Right cardiac atrium (tissue), 5 donors: ENCODE measurements around the gene SNX13. TPM values are rescaled to one million over a fixed set of nuclear protein-coding genes. Genes with fewer than 3 reads are reported as not detected.

Source experiments
- ATAC-seq, 2 donors: fragments of 200-7000 bp; cut with Tn5 transposase; one replicate each; pipeline versions ENCODE4 v1.8.0 to v1.9.1; 2020; ENCODE audit warnings: moderate library complexity in 2 of 2, mild to moderate bottlenecking in 1 of 2
- DNase-seq, 3 donors: peaks; one replicate each; pipeline ENCODE4 v3.0.0-alpha.2; 2020
- H3K27ac ChIP-seq: one replicate; pipeline ENCODE4 v1.5.1; 2013; ENCODE audit warnings: mild to moderate bottlenecking, low read length, control low read depth, moderate library complexity
- H3K27me3 ChIP-seq: one replicate; pipeline ENCODE4 v1.6.1; 2013; ENCODE audit not compliant: control insufficient read depth, insufficient read depth
- H3K4me1 ChIP-seq: one replicate; pipeline ENCODE4 v1.6.1; 2013; ENCODE audit warnings: low read length; ENCODE audit not compliant: control insufficient read depth, insufficient read depth
- H3K4me3 ChIP-seq: one replicate; pipeline ENCODE4 v1.5.1; 2013; ENCODE audit warnings: low read length, control low read depth
- H3K9me3 ChIP-seq: one replicate; pipeline ENCODE4 v1.6.1; 2013; ENCODE audit warnings: low read length; ENCODE audit not compliant: control insufficient read depth
- WGBS: extraction: QIAGEN DNeasy Blood & Tissue Kit; methylation state at CpG from one replicate; pipeline ENCODE4 v1.1.7; 2013; 5-methylcytosine and 5-hydroxymethylcytosine counted together
- intact Hi-C, 4 donors: fragments of 100-400 bp; cut with DNase I; formaldehyde crosslinking; loops; one replicate each; pipeline versions ENCODE4 v1.11.0 to v1.14.0; 2022 to 2023
- polyA plus RNA-seq: library from polyadenylated mRNA; stranded (reverse); fragments of 200-250 nt; gene quantifications from one replicate; pipeline ENCODE4 v1.2.3, GENCODE V29; 2013
- total RNA-seq, 4 donors: library from RNA; stranded (reverse); fragmentation: NEBNext Ultra II Directional; extraction: Animal tissue kit (Norgen Biotek cat#: 25700); gene quantifications; one replicate each; pipeline ENCODE4 v1.2.1, GENCODE V29; 2021
- donor health status: healthy with polysubstance abuse.
- donor health status: DM: no; HTN: yes; CAD: no.
- donor health status: DM: no; HTN: no; CAD: no.
- donor health status: DM: no; HTN: yes; CAD: no; lungs with severe emphysema.
- donor health status: DM: yes; HTN: yes; CAD: no.

SNX13 gene
- total and polyA plus RNA-seq, 5 donors, result 11.4 to 50.8 (median 47.0) TPM

DNA sequence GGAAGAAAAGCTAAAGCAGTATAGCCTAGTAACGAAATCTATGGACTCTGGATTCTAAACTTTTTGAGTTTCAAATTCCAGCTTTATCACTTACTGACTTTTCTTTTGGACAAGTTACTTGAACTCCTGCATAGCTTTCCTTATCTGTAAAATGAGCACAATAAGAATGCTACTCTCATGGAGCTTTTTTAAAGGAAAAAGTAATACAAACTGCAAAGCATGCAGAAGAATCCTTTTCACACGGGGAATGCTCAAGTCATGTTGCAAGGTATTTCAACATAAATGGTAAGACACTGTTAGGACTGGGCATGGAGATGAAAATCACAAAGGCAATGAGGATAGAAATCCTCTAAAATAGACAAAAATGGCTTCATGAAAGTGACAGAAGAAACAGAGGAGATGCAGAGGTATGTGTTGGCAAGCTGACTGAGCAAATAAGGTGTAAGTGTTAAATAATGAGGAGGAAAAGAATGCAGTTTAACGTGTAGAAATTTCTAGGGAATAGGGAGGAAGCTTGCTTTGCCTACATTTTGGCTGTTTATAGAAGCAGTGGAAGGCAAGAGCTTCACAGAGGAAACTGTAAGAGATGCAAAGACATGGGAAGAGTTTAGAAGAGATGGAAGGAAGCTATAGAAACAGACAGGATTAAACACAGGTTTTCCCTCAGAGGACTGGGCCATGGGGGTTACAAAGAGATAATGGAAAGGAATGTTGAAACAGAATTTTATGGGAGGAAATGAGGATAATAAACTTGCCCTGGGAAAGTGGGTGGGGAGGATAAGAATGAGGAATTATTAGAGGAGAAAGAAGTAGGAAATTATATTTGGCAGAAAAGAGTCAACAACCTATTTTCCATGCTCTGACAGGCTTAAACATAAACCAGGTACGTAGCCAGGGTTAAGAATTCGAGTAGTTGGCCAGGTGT lies 28.8 kb upstream of the SNX13 start:
- Histone ChIP-seq H3K27me3 (no peaks in the 10 kb centered on the region), H3K4me1 (no peaks in the 10 kb centered on the region), H3K9me3 (no peaks in the 10 kb centered on the region), H3K4me3 (no peak overlapping the region), H3K27ac (no peak overlapping the region)
- 62% methylated on average over 5 of the region's 5 CpGs for WGBS
- DNase-seq, result no peak
- intact Hi-C loops, result no loop called here
- ATAC-seq, result no peak

DNA sequence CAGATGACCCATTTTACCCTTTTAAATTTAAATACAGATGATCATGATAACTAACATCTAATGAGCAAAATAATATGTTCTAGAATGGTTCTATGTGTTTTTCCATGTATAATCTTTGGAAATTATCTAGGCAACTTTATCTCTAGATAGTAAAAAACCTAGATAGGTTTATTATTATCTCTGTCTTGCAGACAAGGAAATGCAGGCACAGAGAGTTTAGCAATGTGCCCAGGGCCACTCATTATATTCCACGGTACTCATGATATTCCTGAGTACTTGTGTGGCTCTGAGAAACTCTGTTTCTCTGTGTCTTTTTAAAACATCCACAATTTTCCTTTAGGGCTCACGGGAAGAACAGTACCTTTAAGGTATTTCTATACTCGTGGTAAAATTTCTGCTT lies 26.4 kb upstream of the SNX13 start:
- no peaks in the 10 kb centered on the region for H3K27me3 ChIP-seq
- H3K27ac ChIP-seq, result no peak overlapping the region
- intact Hi-C loops, result no loop called here
- WGBS, result 79% methylated on average over 3 of the region's 3 CpGs
- H3K4me3 ChIP-seq, result no peak overlapping the region
- H3K9me3 ChIP-seq, result no peaks in the 10 kb centered on the region
- no peaks in the 10 kb centered on the region for H3K4me1 ChIP-seq
- no peak for ATAC-seq
- no peak for DNase-seq

DNA sequence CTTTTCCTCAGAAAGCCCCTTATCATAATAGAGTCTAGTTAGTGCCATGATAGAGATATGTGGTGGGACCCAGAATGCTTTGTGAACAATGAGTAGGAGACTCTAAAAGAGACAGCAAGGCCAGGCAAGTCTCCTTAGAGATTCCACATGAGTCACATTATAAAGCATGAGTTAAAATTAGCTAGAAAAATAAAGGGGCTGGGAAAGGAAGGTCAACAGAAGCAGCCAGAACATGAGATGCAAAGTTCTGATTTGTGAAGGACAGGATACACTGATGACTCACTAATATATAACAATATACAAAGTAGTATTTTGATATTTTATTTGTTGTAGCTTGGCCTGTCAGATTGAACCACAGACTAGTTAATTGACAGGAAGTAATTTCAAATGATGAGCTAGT lies 25.3 kb upstream of the SNX13 start:
- intact Hi-C loops, result no loop called here
- Histone ChIP-seq H3K27me3 (no peaks in the 10 kb centered on the region), H3K4me3 (no peak overlapping the region), H3K4me1 (no peaks in the 10 kb centered on the region), H3K9me3 (no peaks in the 10 kb centered on the region), H3K27ac (no peak overlapping the region)
- DNase-seq, result no peak
- ATAC-seq, result no peak

DNA sequence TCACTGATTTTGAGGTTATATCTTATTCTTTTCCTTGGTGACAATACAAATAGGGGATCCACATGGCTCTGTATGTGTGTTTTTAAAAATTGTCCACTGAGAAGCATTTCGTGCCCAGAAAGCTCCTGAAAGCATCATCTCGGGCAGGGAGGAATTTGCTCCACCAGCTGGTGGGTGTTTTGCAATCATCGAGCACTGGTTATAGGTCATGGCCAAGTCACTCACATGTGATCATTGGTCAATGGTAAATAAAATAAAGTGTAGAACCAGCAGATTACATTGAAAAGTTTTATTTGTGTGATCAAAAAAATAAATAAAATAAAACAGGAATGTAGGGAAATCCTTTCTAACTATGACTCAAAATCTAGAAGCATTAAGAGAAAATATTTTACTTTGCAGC lies 23.0 kb upstream of the SNX13 start:
- Histone ChIP-seq H3K9me3 (no peaks in the 10 kb centered on the region), H3K4me1 (no peaks in the 10 kb centered on the region), H3K27ac (no peak overlapping the region), H3K27me3 (no peaks in the 10 kb centered on the region), H3K4me3 (no peak overlapping the region)
- DNase-seq (no peak), ATAC-seq (no peak)
- WGBS, result 63% methylated on average over 3 of the region's 3 CpGs
- intact Hi-C loops, result no loop called here

DNA sequence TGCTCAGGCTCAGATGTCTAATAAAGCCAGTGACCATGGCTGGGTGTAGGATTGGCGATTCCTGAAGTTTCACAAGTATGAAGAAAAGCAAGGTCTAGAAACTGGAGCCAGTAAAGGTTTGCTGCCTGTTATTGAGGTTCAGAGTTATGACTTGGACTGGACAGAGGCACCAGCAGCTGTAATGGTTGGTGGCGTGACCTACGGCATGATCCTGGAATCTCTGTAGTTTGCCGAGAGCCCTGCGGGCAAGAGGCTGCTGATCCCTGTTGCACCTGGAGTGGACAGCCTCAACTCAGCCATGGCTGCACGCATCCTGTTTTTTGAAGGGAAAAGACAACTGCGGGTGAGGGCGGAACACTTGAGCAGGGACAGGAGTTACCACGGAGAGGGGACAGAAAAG lies 22.4 kb upstream of the SNX13 start:
- no peak overlapping the region for H3K27ac ChIP-seq
- WGBS, result 96% methylated on average over 9 of the region's 9 CpGs
- H3K4me3 ChIP-seq, result no peak overlapping the region
- H3K27me3 ChIP-seq, result no peaks in the 10 kb centered on the region
- H3K9me3 ChIP-seq, result no peaks in the 10 kb centered on the region
- H3K4me1 ChIP-seq, result no peaks in the 10 kb centered on the region
- ATAC-seq (no peak), DNase-seq (no peak)
- intact Hi-C loops, result no loop called here

DNA sequence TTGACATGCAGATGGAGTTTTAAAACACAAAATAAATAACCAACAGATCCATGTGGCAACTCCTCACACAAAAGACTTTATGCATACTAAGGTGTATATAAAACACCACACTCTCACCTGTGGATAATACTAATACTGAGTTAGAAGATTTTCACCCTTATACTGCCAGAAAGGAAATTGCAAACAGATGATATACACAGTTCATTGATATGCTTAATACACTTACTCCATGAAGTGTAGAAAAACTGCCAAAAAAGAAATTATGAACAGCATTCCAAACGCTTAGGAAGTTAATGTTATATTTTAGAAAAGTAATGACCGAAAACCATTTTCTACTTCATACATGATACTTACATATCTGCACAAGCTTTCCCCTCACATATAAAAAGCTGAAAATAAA lies 17.6 kb upstream of the SNX13 start:
- ATAC-seq, result no peak
- no peak overlapping the region for H3K4me3 ChIP-seq
- no peaks in the 10 kb centered on the region for H3K27me3 ChIP-seq
- WGBS, result 77% methylated on average over 2 of the region's 2 CpGs
- intact Hi-C loops, result no loop called here
- DNase-seq, result no peak
- no peaks in the 10 kb centered on the region for H3K4me1 ChIP-seq
- no peaks in the 10 kb centered on the region for H3K9me3 ChIP-seq
- no peak overlapping the region for H3K27ac ChIP-seq

DNA sequence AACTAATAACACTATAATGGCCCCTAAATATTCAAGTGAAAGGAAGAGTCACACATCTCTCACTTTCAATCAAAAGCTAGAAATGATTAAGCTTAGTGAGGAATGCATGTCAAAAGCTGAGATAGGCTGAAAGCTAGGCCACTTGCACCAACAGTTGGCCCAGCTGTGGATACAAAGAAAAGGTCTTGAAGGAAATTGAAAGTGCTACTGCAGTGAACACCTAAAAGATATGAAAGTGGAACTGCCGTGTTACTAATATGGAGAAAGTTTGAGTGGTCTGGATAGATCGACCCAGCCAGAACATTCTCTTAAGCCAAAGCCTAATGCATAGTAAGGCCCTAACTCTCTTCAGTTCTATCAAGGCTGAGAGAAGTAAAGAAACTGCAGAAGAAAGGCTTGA lies 12.1 kb upstream of the SNX13 start:
- DNase-seq, result no peak
- no peak overlapping the region for H3K27ac ChIP-seq
- no peaks in the 10 kb centered on the region for H3K4me1 ChIP-seq
- no peak overlapping the region for H3K4me3 ChIP-seq
- ATAC-seq, result no peak
- H3K9me3 ChIP-seq, result no peaks in the 10 kb centered on the region
- H3K27me3 ChIP-seq, result no peaks in the 10 kb centered on the region
- intact Hi-C loops, result no loop called here
- 93% methylated on average over 2 of the region's 2 CpGs for WGBS

DNA sequence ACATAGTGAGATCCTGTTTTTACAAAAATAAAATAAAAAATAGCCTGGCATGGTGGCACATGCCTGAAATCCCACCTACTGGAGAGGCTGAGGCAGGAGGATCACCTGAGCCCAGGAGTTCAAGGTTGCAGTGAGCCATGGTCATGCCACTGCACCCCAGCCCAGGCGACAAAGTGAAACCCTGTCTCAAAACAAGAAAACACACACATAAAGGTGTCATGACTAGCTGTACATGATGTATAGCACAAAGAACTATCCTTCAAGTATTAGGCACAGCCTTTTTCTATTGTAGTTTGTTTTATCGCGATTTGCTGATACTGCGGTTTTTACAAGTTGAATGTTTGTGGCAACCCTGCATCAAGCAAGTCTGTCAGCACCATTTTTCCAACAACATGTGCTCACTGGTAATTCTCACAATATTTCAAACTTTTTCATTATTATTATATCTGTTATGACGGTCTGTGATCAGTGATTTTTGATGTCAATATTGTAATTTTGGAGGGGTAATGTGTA lies 11.5 kb upstream of the SNX13 start:
- intact Hi-C loops, result no loop called here
- H3K4me1 ChIP-seq, result no peaks in the 10 kb centered on the region
- WGBS, result 96% methylated on average over 5 of the region's 5 CpGs
- H3K27ac ChIP-seq, result no peak overlapping the region
- no peaks in the 10 kb centered on the region for H3K9me3 ChIP-seq
- H3K27me3 ChIP-seq, result no peaks in the 10 kb centered on the region
- ATAC-seq (no peak), DNase-seq (no peak)
- H3K4me3 ChIP-seq, result no peak overlapping the region

DNA sequence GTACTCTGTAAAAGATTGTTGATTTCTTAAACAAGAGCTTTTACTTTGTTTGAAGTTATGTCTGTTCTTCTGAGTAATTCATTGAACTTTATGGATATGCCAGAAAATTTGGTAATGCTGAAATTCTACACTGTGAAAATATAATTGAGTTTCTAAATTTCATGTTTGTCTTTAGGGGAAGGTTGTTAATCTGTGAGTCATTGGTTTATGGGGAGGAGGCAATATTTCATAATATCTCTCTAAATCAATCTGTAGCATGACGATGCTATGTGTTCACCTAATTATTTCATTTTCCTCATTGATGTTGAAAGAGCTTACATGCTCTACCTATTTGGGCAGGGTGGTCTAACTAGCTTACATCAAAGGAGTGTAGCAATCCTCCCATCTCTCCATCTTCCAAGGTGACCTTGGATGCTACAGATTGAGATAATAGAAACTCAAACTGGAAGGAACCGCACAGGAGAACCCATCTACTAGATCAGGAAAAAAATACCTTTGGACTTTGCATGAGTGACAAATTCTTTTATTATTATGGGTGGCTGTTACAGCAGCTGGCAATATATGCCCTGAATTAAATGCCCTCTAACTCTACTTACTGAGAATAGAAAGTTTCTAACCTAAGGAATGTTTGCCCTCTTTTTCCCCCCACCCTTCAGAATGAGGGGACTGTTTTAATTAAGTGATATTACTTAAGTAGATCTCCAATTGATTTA lies 8.4 kb upstream of the SNX13 start:
- Histone ChIP-seq H3K9me3 (no peaks in the 10 kb centered on the region), H3K4me1 (no peaks in the 10 kb centered on the region), H3K4me3 (no peak overlapping the region), H3K27me3 (no peaks in the 10 kb centered on the region), H3K27ac (no peak overlapping the region)
- intact Hi-C loops, result no loop called here
- DNase-seq (no peak), ATAC-seq (no peak)
- 92% methylated on average over 2 of the region's 2 CpGs for WGBS

DNA sequence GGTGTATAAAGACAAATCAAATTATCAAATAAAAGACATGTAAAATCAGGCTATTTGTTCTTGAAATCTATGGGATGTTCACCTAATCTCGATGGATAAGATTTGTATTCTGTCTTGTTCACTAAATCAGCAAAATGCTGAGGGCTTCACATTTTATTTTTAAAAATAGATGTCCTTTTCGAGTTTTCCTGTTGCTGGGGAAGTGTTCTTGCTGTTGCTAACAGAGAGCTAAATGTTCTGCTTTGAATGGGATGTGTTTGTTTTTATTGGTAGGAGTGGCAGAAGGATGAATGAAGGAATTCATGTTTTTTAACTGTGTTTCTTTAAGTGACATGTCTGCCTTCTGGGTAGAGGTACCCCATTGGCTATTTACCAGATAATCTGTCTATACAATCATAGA lies 7.3 kb upstream of the SNX13 start:
- Histone ChIP-seq H3K9me3 (no peaks in the 10 kb centered on the region), H3K27me3 (no peaks in the 10 kb centered on the region), H3K27ac (no peak overlapping the region), H3K4me3 (no peak overlapping the region), H3K4me1 (no peaks in the 10 kb centered on the region)
- DNase-seq, result no peak
- WGBS, result 47% methylated on average over 2 of the region's 2 CpGs
- peak in 1 of 2 donors; percentile 22 for ATAC-seq
- intact Hi-C loops, result no loop called here

DNA sequence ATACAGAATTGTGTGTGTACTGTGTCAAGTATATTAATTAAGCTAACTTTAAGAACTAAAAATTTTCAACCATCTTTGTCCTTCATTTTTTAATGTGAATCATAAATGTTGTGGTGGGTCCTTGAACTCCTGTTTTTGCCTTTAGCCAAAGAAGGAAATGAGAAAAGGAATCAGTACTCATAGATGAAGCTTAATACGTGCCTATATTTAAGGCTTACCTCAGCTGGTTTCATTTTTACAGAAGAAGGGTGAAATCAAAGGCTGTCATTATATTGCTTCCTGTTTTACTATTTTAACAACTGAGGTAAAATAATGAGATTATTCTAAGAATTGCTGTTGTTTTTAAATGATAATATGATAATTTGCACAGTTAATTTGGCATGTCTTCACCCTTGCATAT lies 6.3 kb upstream of the SNX13 start:
- no peak for ATAC-seq
- no peak overlapping the region for H3K27ac ChIP-seq

More for the DNA sequence above, 6.3 kb upstream of the SNX13 start:
- intact Hi-C loops, result no loop called here
- Histone ChIP-seq H3K9me3 (no peaks in the 10 kb centered on the region), H3K4me3 (no peak overlapping the region), H3K4me1 (no peaks in the 10 kb centered on the region), H3K27me3 (no peaks in the 10 kb centered on the region)
- DNase-seq, result no peak
- WGBS, result 59% methylated on average over 1 of the region's 1 CpG
